Dedifferentiated amniotic fluid mesenchymal stem cell (primary cell): ENCODE results near the gene SIRPG.

Source experiments
- DNase-seq: peaks from one replicate; pipeline ENCODE4 v3.0.0-alpha.2; 2016; ENCODE audit errors: extremely low spot score

Gene SIRPG

GRCh38 chr20:1595333-1595732, 62.2 kb downstream of the SIRPG start:
- DNase-seq, result no peak

- DNase-seq, result no peak
Observed at GRCh38 chr20:1588533-1589460, 68.8 kb downstream of the SIRPG start.

- DNase-seq, result no peak
Observed at GRCh38 chr20:1587781-1588532, 69.6 kb downstream of the SIRPG start.

GRCh38 chr20:1579488-1579887, 78.1 kb downstream of the SIRPG start:
- DNase-seq, result no peak
